HCT116 (cell line): ENCODE measurements around the gene NOP53. TPM values are rescaled to one million over a fixed set of nuclear protein-coding genes. Genes with fewer than 3 reads are reported as not detected.

Experiments used
- ATAC-seq: fragments of 200-7000 bp; cut with Tn5 transposase; 2 replicates; pipeline ENCODE4 v1.9.1; 2020; ENCODE audit warnings: mild to moderate bottlenecking, moderate library complexity
- BruUV-seq: library from RNA; stranded (reverse); fragments of 400-500 nt; replicated peaks from 2 replicates; lab custom pipeline; 2021; lab: Mats Ljungman, UMichigan
- CTCF ChIA-PET: fragments of 300-600 bp; sonication (Branson Sonifier 250); formaldehyde crosslinking; loops from one replicate; lab custom pipeline; 2021; ENCODE audit warnings: antibody characterized with exemption; lab: Charles Lee
- POLR2A ChIA-PET: fragments of 300-600, 350-600 bp; sonication (Branson Sonifier 250); formaldehyde crosslinking; loops from one replicate; lab custom pipeline; 2021; ENCODE audit warnings: antibody characterized with exemption; lab: Charles Lee
- RAD21 ChIA-PET, 2 experiments: fragments of 300-600 bp; sonication (Branson Sonifier 250); formaldehyde crosslinking; loops; one replicate each; lab custom pipeline; 2023; ENCODE audit warnings: low total read pairs in 2 of 2; ENCODE audit not compliant: uncharacterized antibody in 2 of 2, unreplicated experiment in 2 of 2, low non-redundant PET in 1 of 2; lab: Charles Lee
- DNase-seq: peaks from one replicate; pipeline ENCODE4 v3.0.0-alpha.2; 2010; ENCODE audit warnings: low read depth, low spot score
- H2AFZ ChIP-seq: fragments of 200-600 bp; shearing (Covaris generic), sonication (generic); 2 replicates; pipeline ENCODE4 v1.6.1; 2017; ENCODE audit warnings: low read depth, mixed run types, mixed read lengths, antibody characterized with exemption, low read length; ENCODE audit not compliant: poor library complexity, severe bottlenecking
- H3K27ac ChIP-seq: 2 replicates; pipeline ENCODE4 v1.5.1; 2012; ENCODE audit warnings: low read depth, low read length
- H3K27me3 ChIP-seq: fragments of 200-600 bp; sonication (generic); 2 replicates; pipeline ENCODE4 v1.6.1; 2016; ENCODE audit warnings: mixed run types, low read length, mixed read lengths; ENCODE audit not compliant: insufficient read depth
- H3K36me3 ChIP-seq, 2 experiments: fragments of 200-500 bp in 1 of 2; fragments of 200-600 bp in 1 of 2; sonication (Bioruptor generic) in 1 of 2; sonication (generic) in 1 of 2; 2 replicates each; pipeline versions ENCODE4 v1.5.1 to v1.6.1; 2014 to 2016; ENCODE audit warnings: low read length in 2 of 2, inconsistent platforms in 1 of 2, mixed read lengths in 1 of 2, mixed run types in 1 of 2; ENCODE audit not compliant: insufficient read depth in 2 of 2, control insufficient read depth in 1 of 2
- H3K4me1 ChIP-seq, 2 experiments: fragments of 200-600 bp in 1 of 2; sonication (generic) in 1 of 2; 2 replicates each; pipeline versions ENCODE4 v1.5.1 to v1.6.1; 2012 to 2017; ENCODE audit warnings: low read length in 2 of 2, inconsistent platforms in 1 of 2, mild to moderate bottlenecking in 1 of 2, mixed read lengths in 1 of 2, mixed run types in 1 of 2, moderate library complexity in 1 of 2; ENCODE audit not compliant: insufficient read depth in 2 of 2, control insufficient read depth in 1 of 2
- H3K4me2 ChIP-seq: fragments of 200-600 bp; sonication (generic); 2 replicates; pipeline ENCODE4 v1.6.1; 2017; ENCODE audit warnings: mixed run types, low read length, mixed read lengths
- H3K4me3 ChIP-seq, 2 experiments: fragments of 200-600 bp in 1 of 2; sonication (generic) in 1 of 2; replicated peaks in 1 of 2; 2 replicates each; pipeline ENCODE4 v1.5.1; 2011 to 2016; ENCODE audit warnings: low read length in 2 of 2, control low read depth in 1 of 2, low read depth in 1 of 2, mild to moderate bottlenecking in 1 of 2, mixed read lengths in 1 of 2, mixed run types in 1 of 2
- H3K79me2 ChIP-seq: fragments of 200-600 bp; sonication (generic); 2 replicates; pipeline ENCODE4 v1.6.1; 2017; ENCODE audit warnings: mild to moderate bottlenecking, mixed run types, low read length, moderate library complexity, mixed read lengths; ENCODE audit not compliant: insufficient read depth
- H3K9ac ChIP-seq: fragments of 200-600 bp; sonication (generic); 2 replicates; pipeline ENCODE4 v1.6.1; 2016; ENCODE audit warnings: low read length, mixed read lengths
- H3K9me2 ChIP-seq: fragments of 200-600 bp; sonication (generic), shearing (Covaris generic); 2 replicates; pipeline ENCODE4 v1.6.1; 2017; ENCODE audit warnings: mixed run types, mild to moderate bottlenecking, moderate library complexity; ENCODE audit not compliant: insufficient read depth
- H3K9me3 ChIP-seq, 2 experiments: fragments of 200-500 bp in 1 of 2; fragments of 200-600 bp in 1 of 2; sonication (Bioruptor generic) in 1 of 2; sonication (generic) in 1 of 2; 2 replicates each; pipeline ENCODE4 v1.6.1; 2014 to 2017; ENCODE audit warnings: low read length in 2 of 2, mixed read lengths in 2 of 2, inconsistent platforms in 1 of 2, low read depth in 1 of 2, mild to moderate bottlenecking in 1 of 2, mixed run types in 1 of 2, moderate library complexity in 1 of 2; ENCODE audit not compliant: control insufficient read depth in 1 of 2, insufficient read depth in 1 of 2
- H4K20me1 ChIP-seq: fragments of 200-600 bp; sonication (generic), shearing (Covaris generic); 2 replicates; pipeline ENCODE4 v1.6.1; 2017; ENCODE audit warnings: mixed run types, mild to moderate bottlenecking, moderate library complexity; ENCODE audit not compliant: insufficient read depth
- ATF3 ChIP-seq: IDR thresholded peaks from 2 replicates; pipeline ENCODE4 v1.6.1; 2012
- CBX3 ChIP-seq: IDR thresholded peaks from 2 replicates; pipeline ENCODE4 v1.6.1; 2012; ENCODE audit warnings: low read depth
- CEBPB ChIP-seq: IDR thresholded peaks from 2 replicates; pipeline ENCODE4 v1.6.1; 2012; ENCODE audit warnings: low read depth
- EGR1 ChIP-seq: IDR thresholded peaks from 2 replicates; pipeline ENCODE4 v1.6.1; 2012; ENCODE audit warnings: low read depth
- EZH2 ChIP-seq: fragments of 200-600 bp; sonication (generic); IDR thresholded peaks from 2 replicates; pipeline ENCODE4 v1.6.1; 2017; ENCODE audit warnings: antibody characterized with exemption, mixed run types
- EZH2phosphoT487 ChIP-seq: fragments of 200-600 bp; IDR thresholded peaks from 2 replicates; pipeline ENCODE4 v1.6.1; 2018; ENCODE audit warnings: antibody characterized with exemption, borderline replicate concordance
- FOSL1 ChIP-seq: IDR thresholded peaks from 2 replicates; pipeline ENCODE4 v1.6.1; 2012; ENCODE audit warnings: low read depth
- REST ChIP-seq: IDR thresholded peaks from 2 replicates; pipeline ENCODE4 v1.6.1; 2012; ENCODE audit warnings: low read depth
- SP1 ChIP-seq: IDR thresholded peaks from 2 replicates; pipeline ENCODE4 v1.6.1; 2012; ENCODE audit warnings: low read depth
- SRF ChIP-seq: IDR thresholded peaks from 2 replicates; pipeline ENCODE4 v1.6.1; 2012; ENCODE audit warnings: low read depth
- TCF7L2 ChIP-seq: IDR thresholded peaks from 2 replicates; pipeline ENCODE4 v1.7.0; 2011; ENCODE audit warnings: borderline replicate concordance, inconsistent platforms; ENCODE audit not compliant: insufficient read depth, insufficient read length; ENCODE audit errors: extremely low read depth
- ZFX ChIP-seq: fragments of 450-650 bp; IDR thresholded peaks from 2 replicates; pipeline ENCODE4 v1.6.1; 2017
- ZNF274 ChIP-seq: fragments of 200-500 bp; sonication (Bioruptor generic); IDR thresholded peaks from 2 replicates; pipeline ENCODE4 v1.6.1; 2014; ENCODE audit warnings: mild to moderate bottlenecking, low read depth, low read length, inconsistent platforms
- intact Hi-C: fragments of 100-400 bp; cut with micrococcal nuclease; formaldehyde crosslinking; loops from 2 replicates; pipeline ENCODE4 v1.10.0; 2022
- total RNA-seq: library from RNA; stranded (reverse); gene quantifications from one replicate; pipeline ENCODE4 v1.2.1, GENCODE V29; 2021; ENCODE audit not compliant: unreplicated experiment
- TF ChIP-seq, protein P1 (sequence below): IDR thresholded peaks from 2 replicates; pipeline ENCODE4 v1.6.1; 2011; ENCODE audit warnings: mild to moderate bottlenecking, low read length, moderate library complexity; ENCODE audit not compliant: insufficient replicate concordance; ENCODE audit errors: extremely low read depth

The NOP53 gene
- total RNA-seq, 1 experiment from 2014 or later: 322 TPM

- TF ChIP-seq, protein P1, sequence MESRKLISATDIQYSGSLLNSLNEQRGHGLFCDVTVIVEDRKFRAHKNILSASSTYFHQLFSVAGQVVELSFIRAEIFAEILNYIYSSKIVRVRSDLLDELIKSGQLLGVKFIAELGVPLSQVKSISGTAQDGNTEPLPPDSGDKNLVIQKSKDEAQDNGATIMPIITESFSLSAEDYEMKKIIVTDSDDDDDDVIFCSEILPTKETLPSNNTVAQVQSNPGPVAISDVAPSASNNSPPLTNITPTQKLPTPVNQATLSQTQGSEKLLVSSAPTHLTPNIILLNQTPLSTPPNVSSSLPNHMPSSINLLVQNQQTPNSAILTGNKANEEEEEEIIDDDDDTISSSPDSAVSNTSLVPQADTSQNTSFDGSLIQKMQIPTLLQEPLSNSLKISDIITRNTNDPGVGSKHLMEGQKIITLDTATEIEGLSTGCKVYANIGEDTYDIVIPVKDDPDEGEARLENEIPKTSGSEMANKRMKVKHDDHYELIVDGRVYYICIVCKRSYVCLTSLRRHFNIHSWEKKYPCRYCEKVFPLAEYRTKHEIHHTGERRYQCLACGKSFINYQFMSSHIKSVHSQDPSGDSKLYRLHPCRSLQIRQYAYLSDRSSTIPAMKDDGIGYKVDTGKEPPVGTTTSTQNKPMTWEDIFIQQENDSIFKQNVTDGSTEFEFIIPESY: no peak
- TF ChIP-seq, all 23 proteins: peak for 0
These were observed 4.0 kb downstream of the NOP53 start (continued) for GRCh38 chr19:47749326-47749725.

GRCh38 chr19:47750752-47751151, 5.4 kb downstream of the NOP53 start:
- ChIA-PET POLR2A (no interaction called here), RAD21 (no interaction called here), CTCF (no interaction called here)
- TF ChIP-seq ZNF274 (no peak), REST (no peak), EGR1 (no peak), TCF7L2 (no peak), ZFX (no peak), SP1 (no peak), FOSL1 (no peak), CEBPB (no peak), EZH2 (no peak), EZH2phosphoT487 (no peak), SRF (no peak), ATF3 (no peak), CBX3 (no peak)
- H3K4me2 ChIP-seq: no peak overlapping the region
- no peaks in the 10 kb centered on the region for H3K9me3 ChIP-seq
- peaks cover 9 to 11% of the 10 kb centered on the region in 2 experiments; a peak in 3 of 4 replicates for H3K4me1 ChIP-seq
- no peak overlapping the region for H2AFZ ChIP-seq
- H4K20me1 ChIP-seq: no peaks in the 10 kb centered on the region
- H3K27ac ChIP-seq: no peak overlapping the region
- H3K36me3 ChIP-seq: peaks cover 44 to 73% of the 10 kb centered on the region in 2 experiments
- H3K4me3 ChIP-seq: no peak overlapping the region
- H3K9me2 ChIP-seq: no peaks in the 10 kb centered on the region
- no peak overlapping the region for H3K9ac ChIP-seq
- no TSS peak for BruUV-seq
- H3K27me3 ChIP-seq: no peaks in the 10 kb centered on the region
- intact Hi-C loops: no loop called here
- no peak for DNase-seq
- no peak for ATAC-seq
- peaks cover 55% of the 10 kb centered on the region for H3K79me2 ChIP-seq
